HCT116 (cell line): ENCODE measurements around the gene SLC30A3. TPM values are rescaled to one million over a fixed set of nuclear protein-coding genes. Genes with fewer than 3 reads are reported as not detected.

ENCODE experiments used
- ATAC-seq: fragments of 200-7000 bp; cut with Tn5 transposase; 2 replicates; pipeline ENCODE4 v1.9.1; 2020; ENCODE audit warnings: mild to moderate bottlenecking, moderate library complexity
- BruUV-seq: library from RNA; stranded (reverse); fragments of 400-500 nt; replicated peaks from 2 replicates; lab custom pipeline; 2021; lab: Mats Ljungman, UMichigan
- CTCF ChIA-PET: fragments of 300-600 bp; sonication (Branson Sonifier 250); formaldehyde crosslinking; loops from one replicate; lab custom pipeline; 2021; ENCODE audit warnings: antibody characterized with exemption; lab: Charles Lee
- POLR2A ChIA-PET: fragments of 300-600, 350-600 bp; sonication (Branson Sonifier 250); formaldehyde crosslinking; loops from one replicate; lab custom pipeline; 2021; ENCODE audit warnings: antibody characterized with exemption; lab: Charles Lee
- RAD21 ChIA-PET, 2 experiments: fragments of 300-600 bp; sonication (Branson Sonifier 250); formaldehyde crosslinking; loops; one replicate each; lab custom pipeline; 2023; ENCODE audit warnings: low total read pairs in 2 of 2; ENCODE audit not compliant: uncharacterized antibody in 2 of 2, unreplicated experiment in 2 of 2, low non-redundant PET in 1 of 2; lab: Charles Lee
- DNase-seq: peaks from one replicate; pipeline ENCODE4 v3.0.0-alpha.2; 2010; ENCODE audit warnings: low read depth, low spot score
- H2AFZ ChIP-seq: fragments of 200-600 bp; shearing (Covaris generic), sonication (generic); 2 replicates; pipeline ENCODE4 v1.6.1; 2017; ENCODE audit warnings: low read depth, mixed run types, mixed read lengths, antibody characterized with exemption, low read length; ENCODE audit not compliant: poor library complexity, severe bottlenecking
- H3K27ac ChIP-seq: 2 replicates; pipeline ENCODE4 v1.5.1; 2012; ENCODE audit warnings: low read depth, low read length
- H3K27me3 ChIP-seq: fragments of 200-600 bp; sonication (generic); 2 replicates; pipeline ENCODE4 v1.6.1; 2016; ENCODE audit warnings: mixed run types, low read length, mixed read lengths; ENCODE audit not compliant: insufficient read depth
- H3K36me3 ChIP-seq, 2 experiments: fragments of 200-500 bp in 1 of 2; fragments of 200-600 bp in 1 of 2; sonication (Bioruptor generic) in 1 of 2; sonication (generic) in 1 of 2; 2 replicates each; pipeline versions ENCODE4 v1.5.1 to v1.6.1; 2014 to 2016; ENCODE audit warnings: low read length in 2 of 2, inconsistent platforms in 1 of 2, mixed read lengths in 1 of 2, mixed run types in 1 of 2; ENCODE audit not compliant: insufficient read depth in 2 of 2, control insufficient read depth in 1 of 2
- H3K4me1 ChIP-seq, 2 experiments: fragments of 200-600 bp in 1 of 2; sonication (generic) in 1 of 2; 2 replicates each; pipeline versions ENCODE4 v1.5.1 to v1.6.1; 2012 to 2017; ENCODE audit warnings: low read length in 2 of 2, inconsistent platforms in 1 of 2, mild to moderate bottlenecking in 1 of 2, mixed read lengths in 1 of 2, mixed run types in 1 of 2, moderate library complexity in 1 of 2; ENCODE audit not compliant: insufficient read depth in 2 of 2, control insufficient read depth in 1 of 2
- H3K4me2 ChIP-seq: fragments of 200-600 bp; sonication (generic); 2 replicates; pipeline ENCODE4 v1.6.1; 2017; ENCODE audit warnings: mixed run types, low read length, mixed read lengths
- H3K4me3 ChIP-seq, 2 experiments: fragments of 200-600 bp in 1 of 2; sonication (generic) in 1 of 2; replicated peaks in 1 of 2; 2 replicates each; pipeline ENCODE4 v1.5.1; 2011 to 2016; ENCODE audit warnings: low read length in 2 of 2, control low read depth in 1 of 2, low read depth in 1 of 2, mild to moderate bottlenecking in 1 of 2, mixed read lengths in 1 of 2, mixed run types in 1 of 2
- H3K79me2 ChIP-seq: fragments of 200-600 bp; sonication (generic); 2 replicates; pipeline ENCODE4 v1.6.1; 2017; ENCODE audit warnings: mild to moderate bottlenecking, mixed run types, low read length, moderate library complexity, mixed read lengths; ENCODE audit not compliant: insufficient read depth
- H3K9ac ChIP-seq: fragments of 200-600 bp; sonication (generic); 2 replicates; pipeline ENCODE4 v1.6.1; 2016; ENCODE audit warnings: low read length, mixed read lengths
- H3K9me2 ChIP-seq: fragments of 200-600 bp; sonication (generic), shearing (Covaris generic); 2 replicates; pipeline ENCODE4 v1.6.1; 2017; ENCODE audit warnings: mixed run types, mild to moderate bottlenecking, moderate library complexity; ENCODE audit not compliant: insufficient read depth
- H3K9me3 ChIP-seq, 2 experiments: fragments of 200-500 bp in 1 of 2; fragments of 200-600 bp in 1 of 2; sonication (Bioruptor generic) in 1 of 2; sonication (generic) in 1 of 2; 2 replicates each; pipeline ENCODE4 v1.6.1; 2014 to 2017; ENCODE audit warnings: low read length in 2 of 2, mixed read lengths in 2 of 2, inconsistent platforms in 1 of 2, low read depth in 1 of 2, mild to moderate bottlenecking in 1 of 2, mixed run types in 1 of 2, moderate library complexity in 1 of 2; ENCODE audit not compliant: control insufficient read depth in 1 of 2, insufficient read depth in 1 of 2
- H4K20me1 ChIP-seq: fragments of 200-600 bp; sonication (generic), shearing (Covaris generic); 2 replicates; pipeline ENCODE4 v1.6.1; 2017; ENCODE audit warnings: mixed run types, mild to moderate bottlenecking, moderate library complexity; ENCODE audit not compliant: insufficient read depth
- EGR1 ChIP-seq: IDR thresholded peaks from 2 replicates; pipeline ENCODE4 v1.6.1; 2012; ENCODE audit warnings: low read depth
- JUND ChIP-seq: IDR thresholded peaks from 2 replicates; pipeline ENCODE4 v1.6.1; 2012
- SIN3A ChIP-seq: IDR thresholded peaks from 2 replicates; pipeline ENCODE4 v1.6.1; 2012; ENCODE audit warnings: low read depth
- SP1 ChIP-seq: IDR thresholded peaks from 2 replicates; pipeline ENCODE4 v1.6.1; 2012; ENCODE audit warnings: low read depth
- SRF ChIP-seq: IDR thresholded peaks from 2 replicates; pipeline ENCODE4 v1.6.1; 2012; ENCODE audit warnings: low read depth
- YY1 ChIP-seq: IDR thresholded peaks from 2 replicates; pipeline ENCODE4 v1.6.1; 2011; ENCODE audit warnings: low read length, low read depth, moderate library complexity, mild to moderate bottlenecking; ENCODE audit not compliant: insufficient replicate concordance; ENCODE audit errors: extremely low read depth
- ZNF274 ChIP-seq: fragments of 200-500 bp; sonication (Bioruptor generic); IDR thresholded peaks from 2 replicates; pipeline ENCODE4 v1.6.1; 2014; ENCODE audit warnings: mild to moderate bottlenecking, low read depth, low read length, inconsistent platforms
- intact Hi-C: fragments of 100-400 bp; cut with micrococcal nuclease; formaldehyde crosslinking; loops from 2 replicates; pipeline ENCODE4 v1.10.0; 2022
- total RNA-seq: library from RNA; stranded (reverse); gene quantifications from one replicate; pipeline ENCODE4 v1.2.1, GENCODE V29; 2021; ENCODE audit not compliant: unreplicated experiment
- TF ChIP-seq, protein P1 (sequence below): IDR thresholded peaks from 2 replicates; pipeline ENCODE4 v1.6.1; 2011; ENCODE audit warnings: mild to moderate bottlenecking, low read length, moderate library complexity; ENCODE audit not compliant: insufficient replicate concordance; ENCODE audit errors: extremely low read depth
- TF ChIP-seq, protein P2 (sequence below), 3 experiments: fragments of 200-600 bp in 1 of 3; sonication (generic) in 1 of 3; IDR thresholded peaks in 2 of 3; conservative IDR thresholded peaks in 1 of 3; 2 replicates each; pipeline ENCODE4 v1.5.1; 2012 to 2017; ENCODE audit warnings: low read depth in 2 of 3, low read length in 2 of 3, antibody characterized with exemption in 1 of 3, borderline replicate concordance in 1 of 3, control low read depth in 1 of 3, mild to moderate bottlenecking in 1 of 3, mixed read lengths in 1 of 3, mixed run types in 1 of 3, moderate library complexity in 1 of 3; ENCODE audit not compliant: insufficient read depth in 1 of 3

Gene SLC30A3
- total RNA-seq, 1 experiment from 2014 or later = 20.5 TPM

DNA sequence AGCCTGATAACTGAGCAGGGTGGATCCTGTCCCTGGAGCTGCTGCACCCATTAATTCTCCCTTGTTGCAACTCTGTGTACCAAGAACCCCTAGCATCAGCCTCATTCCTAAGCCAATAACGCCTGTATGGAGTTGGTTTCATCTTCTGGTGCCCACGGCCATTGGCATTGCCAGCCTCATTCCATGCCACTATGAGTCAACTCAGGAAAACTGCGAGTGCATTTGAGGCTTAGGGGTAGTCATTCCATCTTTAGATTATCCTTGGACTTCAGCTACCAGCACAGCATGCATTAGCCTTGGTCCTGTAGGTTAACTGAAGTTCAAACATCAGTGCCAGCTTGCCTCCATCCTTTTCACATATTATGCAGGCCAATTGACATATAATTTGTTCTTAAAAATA lies 18.0 kb upstream of the SLC30A3 start:
- TF ChIP-seq EGR1 = no peak
- TF ChIP-seq YY1 = no peak
- TF ChIP-seq JUND = no peak
- TF ChIP-seq SRF = no peak
- no peak for TF ChIP-seq SP1
- TF ChIP-seq, protein P1, sequence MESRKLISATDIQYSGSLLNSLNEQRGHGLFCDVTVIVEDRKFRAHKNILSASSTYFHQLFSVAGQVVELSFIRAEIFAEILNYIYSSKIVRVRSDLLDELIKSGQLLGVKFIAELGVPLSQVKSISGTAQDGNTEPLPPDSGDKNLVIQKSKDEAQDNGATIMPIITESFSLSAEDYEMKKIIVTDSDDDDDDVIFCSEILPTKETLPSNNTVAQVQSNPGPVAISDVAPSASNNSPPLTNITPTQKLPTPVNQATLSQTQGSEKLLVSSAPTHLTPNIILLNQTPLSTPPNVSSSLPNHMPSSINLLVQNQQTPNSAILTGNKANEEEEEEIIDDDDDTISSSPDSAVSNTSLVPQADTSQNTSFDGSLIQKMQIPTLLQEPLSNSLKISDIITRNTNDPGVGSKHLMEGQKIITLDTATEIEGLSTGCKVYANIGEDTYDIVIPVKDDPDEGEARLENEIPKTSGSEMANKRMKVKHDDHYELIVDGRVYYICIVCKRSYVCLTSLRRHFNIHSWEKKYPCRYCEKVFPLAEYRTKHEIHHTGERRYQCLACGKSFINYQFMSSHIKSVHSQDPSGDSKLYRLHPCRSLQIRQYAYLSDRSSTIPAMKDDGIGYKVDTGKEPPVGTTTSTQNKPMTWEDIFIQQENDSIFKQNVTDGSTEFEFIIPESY = no peak
- TF ChIP-seq, protein P2, sequence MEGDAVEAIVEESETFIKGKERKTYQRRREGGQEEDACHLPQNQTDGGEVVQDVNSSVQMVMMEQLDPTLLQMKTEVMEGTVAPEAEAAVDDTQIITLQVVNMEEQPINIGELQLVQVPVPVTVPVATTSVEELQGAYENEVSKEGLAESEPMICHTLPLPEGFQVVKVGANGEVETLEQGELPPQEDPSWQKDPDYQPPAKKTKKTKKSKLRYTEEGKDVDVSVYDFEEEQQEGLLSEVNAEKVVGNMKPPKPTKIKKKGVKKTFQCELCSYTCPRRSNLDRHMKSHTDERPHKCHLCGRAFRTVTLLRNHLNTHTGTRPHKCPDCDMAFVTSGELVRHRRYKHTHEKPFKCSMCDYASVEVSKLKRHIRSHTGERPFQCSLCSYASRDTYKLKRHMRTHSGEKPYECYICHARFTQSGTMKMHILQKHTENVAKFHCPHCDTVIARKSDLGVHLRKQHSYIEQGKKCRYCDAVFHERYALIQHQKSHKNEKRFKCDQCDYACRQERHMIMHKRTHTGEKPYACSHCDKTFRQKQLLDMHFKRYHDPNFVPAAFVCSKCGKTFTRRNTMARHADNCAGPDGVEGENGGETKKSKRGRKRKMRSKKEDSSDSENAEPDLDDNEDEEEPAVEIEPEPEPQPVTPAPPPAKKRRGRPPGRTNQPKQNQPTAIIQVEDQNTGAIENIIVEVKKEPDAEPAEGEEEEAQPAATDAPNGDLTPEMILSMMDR (IDR thresholded peaks at IDR 0.05 in 2 of 3, conservative IDR thresholded peaks at IDR 0.05 in 1 of 3; ENCODE audit: borderline replicate concordance in 1 of 3, insufficient read depth in 1 of 3, low read depth in 2 of 3, low read length in 2 of 3) = no peak
- TF ChIP-seq ZNF274 = no peak
- TF ChIP-seq SIN3A = no peak
- peaks cover 2 to 28% of the 10 kb centered on the region in 2 experiments for H3K4me1 ChIP-seq
- no peaks in the 10 kb centered on the region for H4K20me1 ChIP-seq
- RAD21 ChIA-PET = interaction anchor here in 1 of 2 experiments (1.5 kb wide), 1 partner anchor 32 kb away, joined by 3 read pairs; no protein-coding TSS in a partner anchor
- POLR2A ChIA-PET = interaction anchor here (1.7 kb wide), 1 partner anchor 18 kb away, joined by 5 read pairs; the partner anchor contains the start of gene SLC30A3
- H3K9me2 ChIP-seq = no peaks in the 10 kb centered on the region
- intact Hi-C loops = loop anchor here (1.0 to 5.0 kb wide), 3 partner anchors 31 to 314 kb away; no protein-coding TSS in a partner anchor
- CTCF ChIA-PET = interaction anchor here (1.1 to 5.6 kb wide), 7 partner anchors 11 to 89 kb away, joined by 3 to 50 read pairs (median 12); partner anchors contain the start of gene MPV17
- H3K27ac ChIP-seq = no peak overlapping the region
- no peaks in the 10 kb centered on the region for H3K9me3 ChIP-seq
- ATAC-seq (no peak), DNase-seq (no peak)
- no peaks in the 10 kb centered on the region for H3K79me2 ChIP-seq
- no TSS peak for BruUV-seq
- H3K36me3 ChIP-seq = no peaks in the 10 kb centered on the region
- H3K27me3 ChIP-seq = no peaks in the 10 kb centered on the region
- no peak overlapping the region for H3K4me2 ChIP-seq
- H3K9ac ChIP-seq = no peak overlapping the region
- H3K4me3 ChIP-seq = no peak overlapping the region
- H2AFZ ChIP-seq = no peak overlapping the region
